ENCODE results near the gene ETS1.

DNA sequence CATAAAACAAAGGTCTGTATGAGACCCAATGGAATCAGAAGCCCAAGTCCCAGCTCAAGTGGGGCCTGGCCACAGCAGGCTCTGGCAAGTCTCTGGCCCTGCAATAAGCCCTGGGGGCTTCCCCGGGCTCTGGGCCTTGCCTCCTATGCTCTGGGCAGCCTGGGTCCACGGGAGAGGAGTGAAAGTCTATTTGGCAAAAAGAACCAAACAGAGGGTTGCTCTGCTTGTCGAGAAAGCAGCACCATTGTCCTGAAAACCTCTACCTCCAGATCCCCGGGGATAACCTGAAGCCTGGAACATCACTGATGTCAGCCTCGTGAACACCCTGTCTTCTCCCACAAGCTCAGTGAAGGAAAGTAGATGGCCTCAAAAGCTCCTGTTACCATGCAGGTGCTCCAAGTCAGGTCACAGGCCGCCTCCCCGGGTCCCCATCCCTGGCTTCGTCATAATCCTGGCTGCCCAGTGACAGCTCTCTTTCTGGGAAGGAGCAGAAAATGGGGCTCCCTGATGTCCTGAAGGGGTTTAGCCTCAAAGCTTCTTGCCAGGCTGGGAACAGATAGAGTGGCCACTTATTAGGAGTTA lies 46.1 kb upstream of the ETS1 start:
- TF ChIP-seq, protein P1, sequence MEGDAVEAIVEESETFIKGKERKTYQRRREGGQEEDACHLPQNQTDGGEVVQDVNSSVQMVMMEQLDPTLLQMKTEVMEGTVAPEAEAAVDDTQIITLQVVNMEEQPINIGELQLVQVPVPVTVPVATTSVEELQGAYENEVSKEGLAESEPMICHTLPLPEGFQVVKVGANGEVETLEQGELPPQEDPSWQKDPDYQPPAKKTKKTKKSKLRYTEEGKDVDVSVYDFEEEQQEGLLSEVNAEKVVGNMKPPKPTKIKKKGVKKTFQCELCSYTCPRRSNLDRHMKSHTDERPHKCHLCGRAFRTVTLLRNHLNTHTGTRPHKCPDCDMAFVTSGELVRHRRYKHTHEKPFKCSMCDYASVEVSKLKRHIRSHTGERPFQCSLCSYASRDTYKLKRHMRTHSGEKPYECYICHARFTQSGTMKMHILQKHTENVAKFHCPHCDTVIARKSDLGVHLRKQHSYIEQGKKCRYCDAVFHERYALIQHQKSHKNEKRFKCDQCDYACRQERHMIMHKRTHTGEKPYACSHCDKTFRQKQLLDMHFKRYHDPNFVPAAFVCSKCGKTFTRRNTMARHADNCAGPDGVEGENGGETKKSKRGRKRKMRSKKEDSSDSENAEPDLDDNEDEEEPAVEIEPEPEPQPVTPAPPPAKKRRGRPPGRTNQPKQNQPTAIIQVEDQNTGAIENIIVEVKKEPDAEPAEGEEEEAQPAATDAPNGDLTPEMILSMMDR (conservative IDR thresholded peaks at IDR 0.05; ENCODE audit: low read depth in 2 of 2) = no peak
- TF ChIP-seq POLR2AphosphoS5 (IDR thresholded peaks at IDR 0.05; ENCODE audit: low read depth) (no peak), STAT1 (IDR thresholded peaks at IDR 0.05; ENCODE audit: unreplicated experiment) (no peak), CREB1 (CRISPR knock-in tag; IDR thresholded peaks at IDR 0.05; ENCODE audit: low read depth) (no peak), NANOG (IDR thresholded peaks at IDR 0.05; ENCODE audit: borderline replicate concordance) (no peak), JUNB (IDR thresholded peaks at IDR 0.05; ENCODE audit: unreplicated experiment) (no peak), EZH2phosphoT487 (IDR thresholded peaks at IDR 0.05; ENCODE audit: unreplicated experiment) (no peak), ZNF331 (CRISPR knock-in tag; IDR thresholded peaks at IDR 0.05; ENCODE audit: low read depth) (no peak), EZH2 (IDR thresholded peaks at IDR 0.05; ENCODE audit: low read depth, unreplicated experiment) (no peak)
- TF ChIP-seq, protein P2, sequence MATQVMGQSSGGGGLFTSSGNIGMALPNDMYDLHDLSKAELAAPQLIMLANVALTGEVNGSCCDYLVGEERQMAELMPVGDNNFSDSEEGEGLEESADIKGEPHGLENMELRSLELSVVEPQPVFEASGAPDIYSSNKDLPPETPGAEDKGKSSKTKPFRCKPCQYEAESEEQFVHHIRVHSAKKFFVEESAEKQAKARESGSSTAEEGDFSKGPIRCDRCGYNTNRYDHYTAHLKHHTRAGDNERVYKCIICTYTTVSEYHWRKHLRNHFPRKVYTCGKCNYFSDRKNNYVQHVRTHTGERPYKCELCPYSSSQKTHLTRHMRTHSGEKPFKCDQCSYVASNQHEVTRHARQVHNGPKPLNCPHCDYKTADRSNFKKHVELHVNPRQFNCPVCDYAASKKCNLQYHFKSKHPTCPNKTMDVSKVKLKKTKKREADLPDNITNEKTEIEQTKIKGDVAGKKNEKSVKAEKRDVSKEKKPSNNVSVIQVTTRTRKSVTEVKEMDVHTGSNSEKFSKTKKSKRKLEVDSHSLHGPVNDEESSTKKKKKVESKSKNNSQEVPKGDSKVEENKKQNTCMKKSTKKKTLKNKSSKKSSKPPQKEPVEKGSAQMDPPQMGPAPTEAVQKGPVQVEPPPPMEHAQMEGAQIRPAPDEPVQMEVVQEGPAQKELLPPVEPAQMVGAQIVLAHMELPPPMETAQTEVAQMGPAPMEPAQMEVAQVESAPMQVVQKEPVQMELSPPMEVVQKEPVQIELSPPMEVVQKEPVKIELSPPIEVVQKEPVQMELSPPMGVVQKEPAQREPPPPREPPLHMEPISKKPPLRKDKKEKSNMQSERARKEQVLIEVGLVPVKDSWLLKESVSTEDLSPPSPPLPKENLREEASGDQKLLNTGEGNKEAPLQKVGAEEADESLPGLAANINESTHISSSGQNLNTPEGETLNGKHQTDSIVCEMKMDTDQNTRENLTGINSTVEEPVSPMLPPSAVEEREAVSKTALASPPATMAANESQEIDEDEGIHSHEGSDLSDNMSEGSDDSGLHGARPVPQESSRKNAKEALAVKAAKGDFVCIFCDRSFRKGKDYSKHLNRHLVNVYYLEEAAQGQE (IDR thresholded peaks at IDR 0.05; ENCODE audit: unreplicated experiment) = no peak
- TF ChIP-seq, protein P3, sequence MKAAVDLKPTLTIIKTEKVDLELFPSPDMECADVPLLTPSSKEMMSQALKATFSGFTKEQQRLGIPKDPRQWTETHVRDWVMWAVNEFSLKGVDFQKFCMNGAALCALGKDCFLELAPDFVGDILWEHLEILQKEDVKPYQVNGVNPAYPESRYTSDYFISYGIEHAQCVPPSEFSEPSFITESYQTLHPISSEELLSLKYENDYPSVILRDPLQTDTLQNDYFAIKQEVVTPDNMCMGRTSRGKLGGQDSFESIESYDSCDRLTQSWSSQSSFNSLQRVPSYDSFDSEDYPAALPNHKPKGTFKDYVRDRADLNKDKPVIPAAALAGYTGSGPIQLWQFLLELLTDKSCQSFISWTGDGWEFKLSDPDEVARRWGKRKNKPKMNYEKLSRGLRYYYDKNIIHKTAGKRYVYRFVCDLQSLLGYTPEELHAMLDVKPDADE (IDR thresholded peaks at IDR 0.05) = no peak
- TF ChIP-seq, protein P4, sequence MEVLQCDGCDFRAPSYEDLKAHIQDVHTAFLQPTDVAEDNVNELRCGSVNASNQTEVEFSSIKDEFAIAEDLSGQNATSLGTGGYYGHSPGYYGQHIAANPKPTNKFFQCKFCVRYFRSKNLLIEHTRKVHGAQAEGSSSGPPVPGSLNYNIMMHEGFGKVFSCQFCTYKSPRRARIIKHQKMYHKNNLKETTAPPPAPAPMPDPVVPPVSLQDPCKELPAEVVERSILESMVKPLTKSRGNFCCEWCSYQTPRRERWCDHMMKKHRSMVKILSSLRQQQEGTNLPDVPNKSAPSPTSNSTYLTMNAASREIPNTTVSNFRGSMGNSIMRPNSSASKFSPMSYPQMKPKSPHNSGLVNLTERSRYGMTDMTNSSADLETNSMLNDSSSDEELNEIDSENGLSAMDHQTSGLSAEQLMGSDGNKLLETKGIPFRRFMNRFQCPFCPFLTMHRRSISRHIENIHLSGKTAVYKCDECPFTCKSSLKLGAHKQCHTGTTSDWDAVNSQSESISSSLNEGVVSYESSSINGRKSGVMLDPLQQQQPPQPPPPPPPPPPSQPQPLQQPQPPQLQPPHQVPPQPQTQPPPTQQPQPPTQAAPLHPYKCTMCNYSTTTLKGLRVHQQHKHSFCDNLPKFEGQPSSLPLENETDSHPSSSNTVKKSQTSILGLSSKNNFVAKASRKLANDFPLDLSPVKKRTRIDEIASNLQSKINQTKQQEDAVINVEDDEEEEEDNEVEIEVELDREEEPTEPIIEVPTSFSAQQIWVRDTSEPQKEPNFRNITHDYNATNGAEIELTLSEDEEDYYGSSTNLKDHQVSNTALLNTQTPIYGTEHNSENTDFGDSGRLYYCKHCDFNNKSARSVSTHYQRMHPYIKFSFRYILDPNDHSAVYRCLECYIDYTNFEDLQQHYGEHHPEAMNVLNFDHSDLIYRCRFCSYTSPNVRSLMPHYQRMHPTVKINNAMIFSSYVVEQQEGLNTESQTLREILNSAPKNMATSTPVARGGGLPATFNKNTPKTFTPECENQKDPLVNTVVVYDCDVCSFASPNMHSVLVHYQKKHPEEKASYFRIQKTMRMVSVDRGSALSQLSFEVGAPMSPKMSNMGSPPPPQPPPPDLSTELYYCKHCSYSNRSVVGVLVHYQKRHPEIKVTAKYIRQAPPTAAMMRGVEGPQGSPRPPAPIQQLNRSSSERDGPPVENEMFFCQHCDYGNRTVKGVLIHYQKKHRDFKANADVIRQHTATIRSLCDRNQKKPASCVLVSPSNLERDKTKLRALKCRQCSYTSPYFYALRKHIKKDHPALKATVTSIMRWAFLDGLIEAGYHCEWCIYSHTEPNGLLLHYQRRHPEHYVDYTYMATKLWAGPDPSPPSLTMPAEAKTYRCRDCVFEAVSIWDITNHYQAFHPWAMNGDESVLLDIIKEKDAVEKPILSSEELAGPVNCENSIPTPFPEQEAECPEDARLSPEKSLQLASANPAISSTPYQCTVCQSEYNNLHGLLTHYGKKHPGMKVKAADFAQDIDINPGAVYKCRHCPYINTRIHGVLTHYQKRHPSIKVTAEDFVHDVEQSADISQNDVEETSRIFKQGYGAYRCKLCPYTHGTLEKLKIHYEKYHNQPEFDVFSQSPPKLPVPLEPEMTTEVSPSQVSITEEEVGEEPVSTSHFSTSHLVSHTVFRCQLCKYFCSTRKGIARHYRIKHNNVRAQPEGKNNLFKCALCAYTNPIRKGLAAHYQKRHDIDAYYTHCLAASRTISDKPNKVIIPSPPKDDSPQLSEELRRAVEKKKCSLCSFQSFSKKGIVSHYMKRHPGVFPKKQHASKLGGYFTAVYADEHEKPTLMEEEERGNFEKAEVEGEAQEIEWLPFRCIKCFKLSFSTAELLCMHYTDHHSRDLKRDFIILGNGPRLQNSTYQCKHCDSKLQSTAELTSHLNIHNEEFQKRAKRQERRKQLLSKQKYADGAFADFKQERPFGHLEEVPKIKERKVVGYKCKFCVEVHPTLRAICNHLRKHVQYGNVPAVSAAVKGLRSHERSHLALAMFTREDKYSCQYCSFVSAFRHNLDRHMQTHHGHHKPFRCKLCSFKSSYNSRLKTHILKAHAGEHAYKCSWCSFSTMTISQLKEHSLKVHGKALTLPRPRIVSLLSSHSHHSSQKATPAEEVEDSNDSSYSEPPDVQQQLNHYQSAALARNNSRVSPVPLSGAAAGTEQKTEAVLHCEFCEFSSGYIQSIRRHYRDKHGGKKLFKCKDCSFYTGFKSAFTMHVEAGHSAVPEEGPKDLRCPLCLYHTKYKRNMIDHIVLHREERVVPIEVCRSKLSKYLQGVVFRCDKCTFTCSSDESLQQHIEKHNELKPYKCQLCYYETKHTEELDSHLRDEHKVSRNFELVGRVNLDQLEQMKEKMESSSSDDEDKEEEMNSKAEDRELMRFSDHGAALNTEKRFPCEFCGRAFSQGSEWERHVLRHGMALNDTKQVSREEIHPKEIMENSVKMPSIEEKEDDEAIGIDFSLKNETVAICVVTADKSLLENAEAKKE (CRISPR knock-in tag; IDR thresholded peaks at IDR 0.05) = no peak
